Adipose tissue (tissue), 3 donors: ENCODE measurements around the gene CFL1. TPM values are rescaled to one million over a fixed set of nuclear protein-coding genes. Genes with fewer than 3 reads are reported as not detected.

Experiments used
- H3K27ac ChIP-seq: one replicate; pipeline ENCODE4 v1.5.1; 2013; ENCODE audit warnings: low read depth, low read length
- WGBS, 3 donors: extraction: QIAGEN DNeasy Blood & Tissue Kit; methylation state at CpG; one replicate each; pipeline ENCODE4 v1.1.7; 2013; 5-methylcytosine and 5-hydroxymethylcytosine counted together
- polyA plus RNA-seq, 3 donors: library from polyadenylated mRNA; stranded (reverse); fragments of 200-250 nt; gene quantifications; one replicate each; pipeline ENCODE4 v1.2.3, GENCODE V29; 2013
- donor health status: healthy with polysubstance abuse.
- donor health status: Bipolar disorder and iron deficiency.
- donor health status: healthy.

CFL1 gene
- polyA plus RNA-seq, 3 donors, result 206 to 826 (median 597) TPM

- H3K27ac ChIP-seq, result peak within 1 kb of the TSS; percentile 17
- 0 to 1% (median 1%) methylated on average over 26 to 68 of the region's 69 CpGs for WGBS, 3 donors
These were observed 14.8 kb upstream of the CFL1 start, which contains the start of gene EFEMP2 for GRCh38 chr11:65872586-65873317. Gene EFEMP2, minus strand, starts transcription at chr11:65872800. Its CDS starts 446 bp downstream, at chr11:65872354.

GRCh38 chr11:65871811-65872548 lies 14.0 kb upstream of the CFL1 start:
- 27 to 49% (median 29%) methylated on average over 21 to 26 of the region's 26 CpGs for WGBS, 3 donors
- H3K27ac ChIP-seq, result peak overlapping the region; percentile 11

GRCh38 chr11:65870706-65871681 lies 13.0 kb upstream of the CFL1 start:
- 53 to 78% (median 56%) methylated on average over 22 to 24 of the region's 24 CpGs for WGBS, 3 donors
- no peak overlapping the region for H3K27ac ChIP-seq

- H3K27ac ChIP-seq, result no peak overlapping the region
- WGBS, 3 donors, result 56 to 74% (median 62%) methylated on average over 10 to 11 of the region's 11 CpGs
These were observed 12.3 kb upstream of the CFL1 start for GRCh38 chr11:65870307-65870658.

- WGBS, 3 donors, result 84 to 85% (median 85%) methylated on average over 23 to 24 of the region's 24 CpGs
- H3K27ac ChIP-seq, result no peak overlapping the region
These were observed 11.8 kb upstream of the CFL1 start for GRCh38 chr11:65869643-65870306.

- WGBS, 3 donors, result 86 to 92% (median 91%) methylated on average over 3 of the region's 3 CpGs
- H3K27ac ChIP-seq, result no peak overlapping the region
These were observed 10.9 kb upstream of the CFL1 start for GRCh38 chr11:65868907-65869306.

GRCh38 chr11:65868076-65868667 lies 10.2 kb upstream of the CFL1 start:
- WGBS, 3 donors, result 81 to 91% (median 88%) methylated on average over 19 of the region's 19 CpGs
- no peak overlapping the region for H3K27ac ChIP-seq

GRCh38 chr11:65867284-65868071 lies 9.5 kb upstream of the CFL1 start:
- H3K27ac ChIP-seq, result no peak overlapping the region
- 57 to 71% (median 63%) methylated on average over 29 of the region's 29 CpGs for WGBS, 3 donors

GRCh38 chr11:65866509-65867283 lies 8.7 kb upstream of the CFL1 start:
- 81 to 88% (median 85%) methylated on average over 21 of the region's 21 CpGs for WGBS, 3 donors
- H3K27ac ChIP-seq, result no peak overlapping the region

GRCh38 chr11:65865550-65866172 lies 7.7 kb upstream of the CFL1 start:
- no peak overlapping the region for H3K27ac ChIP-seq
- WGBS, 3 donors, result 83 to 90% (median 87%) methylated on average over 9 of the region's 9 CpGs

- WGBS, 3 donors, result 78 to 93% (median 83%) methylated on average over 16 to 18 of the region's 18 CpGs
- no peak overlapping the region for H3K27ac ChIP-seq
These were observed 6.9 kb upstream of the CFL1 start for GRCh38 chr11:65864706-65865471.

- no peak overlapping the region for H3K27ac ChIP-seq
- 80 to 82% (median 81%) methylated on average over 12 of the region's 12 CpGs for WGBS, 3 donors
These were observed 6.1 kb upstream of the CFL1 start for GRCh38 chr11:65863889-65864705.

GRCh38 chr11:65862941-65863888 lies 5.2 kb upstream of the CFL1 start:
- H3K27ac ChIP-seq, result no peak overlapping the region
- 81 to 94% (median 83%) methylated on average over 21 to 24 of the region's 24 CpGs for WGBS, 3 donors
